COR-L47 (cell line): Measurements from ENCODE around the gene SRGAP1.

Source experiments
- DNase-seq: peaks from one replicate; lab custom pipeline; 2025; lab: John Stamatoyannopoulos, UW

SRGAP1 gene

DNA sequence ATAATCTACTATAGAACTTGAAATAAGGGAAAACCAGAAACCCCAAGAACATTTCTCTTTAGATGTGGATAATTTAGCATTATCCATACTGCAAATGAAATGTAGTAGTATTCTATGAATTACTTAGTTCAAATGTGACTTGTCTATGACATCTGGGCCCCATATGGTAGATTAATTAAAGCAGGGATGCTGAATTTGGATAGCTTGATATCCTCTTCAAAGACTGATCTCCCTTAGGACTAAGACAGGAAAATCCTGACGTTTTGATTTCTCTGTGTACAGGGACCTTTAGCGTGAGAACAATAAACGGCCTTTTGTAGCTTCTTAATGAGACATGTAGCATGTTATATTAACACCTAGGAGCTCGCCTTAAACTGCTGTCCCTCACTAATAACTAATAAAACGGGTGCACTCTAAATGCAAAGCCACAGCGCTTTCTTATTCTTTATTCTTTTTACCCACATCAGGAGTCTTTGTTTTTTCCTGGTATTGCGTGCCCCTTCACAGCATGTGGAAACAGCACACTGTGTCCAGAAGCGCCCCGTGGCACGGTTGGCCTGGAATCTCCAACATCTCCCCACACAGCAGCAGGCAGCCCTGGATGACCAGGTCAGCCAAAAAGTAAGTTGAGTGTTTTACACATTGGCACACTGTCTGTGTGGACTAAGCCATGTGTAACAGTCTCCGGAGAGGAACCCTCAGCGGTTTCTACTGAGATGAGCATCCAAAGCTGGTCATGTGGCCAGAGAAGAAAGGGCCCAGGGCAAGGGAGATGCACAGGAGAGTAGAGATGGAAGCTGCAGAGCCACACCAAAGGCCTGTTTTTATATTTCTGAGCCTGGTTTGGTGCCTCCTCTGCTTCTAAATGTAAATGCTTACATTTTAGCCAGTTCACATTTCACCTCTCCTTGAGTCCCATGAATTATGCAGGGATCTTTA, 93.1 kb downstream of the SRGAP1 start:
- no peak for DNase-seq

DNA sequence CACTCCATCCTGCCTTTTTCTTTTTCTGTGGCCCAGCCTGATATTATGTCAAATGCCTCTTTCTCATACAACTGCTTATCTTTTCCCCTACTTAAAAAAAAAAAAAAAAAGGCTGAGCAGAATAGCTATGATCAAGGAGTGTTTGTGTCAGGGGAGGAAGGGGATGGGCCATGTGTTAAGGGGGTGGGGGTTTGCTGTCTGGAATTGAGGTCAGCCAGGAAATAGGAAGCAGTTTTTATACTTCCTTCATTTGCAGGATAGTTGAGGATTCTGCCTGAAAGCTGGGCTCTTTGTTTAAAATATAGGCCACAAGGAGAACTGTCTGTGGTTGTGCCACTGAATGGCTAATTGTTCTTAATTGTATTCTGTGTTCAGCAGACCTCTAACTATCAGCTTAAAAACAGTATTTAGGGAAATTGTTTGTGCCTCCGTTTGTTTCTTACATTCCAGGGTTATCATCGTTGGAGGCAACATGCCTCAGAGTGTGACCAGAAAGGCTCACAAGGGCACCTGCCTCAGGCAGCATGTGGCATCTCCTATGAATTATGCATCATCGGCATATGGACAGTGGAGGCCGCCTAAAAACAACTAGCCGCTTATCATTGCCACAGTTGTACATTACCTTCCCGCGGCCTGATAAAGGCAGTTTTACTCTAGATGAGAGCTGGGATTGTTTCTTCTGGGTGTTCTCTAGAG, 96.0 kb downstream of the SRGAP1 start:
- DNase-seq, result peak; percentile 68

DNA sequence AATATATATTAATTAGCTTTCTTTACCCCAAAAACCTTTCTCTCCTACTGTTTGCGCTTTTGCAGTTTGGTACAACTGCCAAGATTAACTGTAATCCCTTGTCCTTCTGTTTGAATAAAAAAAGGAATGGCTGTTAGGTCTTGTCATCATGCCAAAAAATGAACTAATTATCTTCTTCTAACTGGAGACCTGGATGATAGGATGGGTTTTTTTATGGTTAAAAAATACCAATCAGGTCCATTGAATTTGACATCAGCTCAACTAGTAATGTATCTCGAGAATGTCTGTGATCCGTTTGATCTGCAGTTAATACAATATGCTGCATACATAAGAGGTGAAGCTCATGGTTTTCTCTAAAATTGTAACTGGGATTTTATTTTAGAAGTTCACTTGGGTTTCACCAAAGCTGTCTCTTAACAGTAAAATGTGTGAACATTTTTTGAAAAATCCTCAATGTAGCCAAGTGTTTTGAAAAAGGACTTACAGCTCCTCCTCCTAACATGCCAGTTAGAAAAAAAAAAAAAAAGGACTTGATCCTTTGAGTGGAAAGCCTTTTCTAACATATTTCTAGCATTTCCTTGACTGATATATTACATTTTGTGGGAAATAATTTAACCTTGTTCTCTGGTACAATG, 96.8 kb downstream of the SRGAP1 start:
- peak; percentile 48 for DNase-seq

DNA sequence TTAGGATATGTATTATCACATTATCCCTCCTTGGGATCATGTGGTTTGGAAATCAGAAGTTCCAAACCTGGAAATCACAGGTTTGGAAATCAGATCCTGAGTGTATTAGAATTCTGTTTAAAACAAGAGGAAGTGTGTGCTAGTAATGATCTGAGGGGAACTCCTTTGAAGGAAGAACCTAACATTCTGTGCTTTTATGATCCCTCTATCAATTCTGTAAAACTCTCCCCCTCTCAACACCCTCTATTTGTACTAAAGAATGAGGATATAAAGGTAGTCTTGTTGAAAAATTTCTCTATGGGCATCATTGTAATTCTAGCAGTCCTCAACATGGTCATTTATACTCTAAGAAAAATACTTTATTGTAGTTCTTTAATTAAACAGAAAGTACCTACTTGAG, 97.4 kb downstream of the SRGAP1 start:
- no peak for DNase-seq

DNA sequence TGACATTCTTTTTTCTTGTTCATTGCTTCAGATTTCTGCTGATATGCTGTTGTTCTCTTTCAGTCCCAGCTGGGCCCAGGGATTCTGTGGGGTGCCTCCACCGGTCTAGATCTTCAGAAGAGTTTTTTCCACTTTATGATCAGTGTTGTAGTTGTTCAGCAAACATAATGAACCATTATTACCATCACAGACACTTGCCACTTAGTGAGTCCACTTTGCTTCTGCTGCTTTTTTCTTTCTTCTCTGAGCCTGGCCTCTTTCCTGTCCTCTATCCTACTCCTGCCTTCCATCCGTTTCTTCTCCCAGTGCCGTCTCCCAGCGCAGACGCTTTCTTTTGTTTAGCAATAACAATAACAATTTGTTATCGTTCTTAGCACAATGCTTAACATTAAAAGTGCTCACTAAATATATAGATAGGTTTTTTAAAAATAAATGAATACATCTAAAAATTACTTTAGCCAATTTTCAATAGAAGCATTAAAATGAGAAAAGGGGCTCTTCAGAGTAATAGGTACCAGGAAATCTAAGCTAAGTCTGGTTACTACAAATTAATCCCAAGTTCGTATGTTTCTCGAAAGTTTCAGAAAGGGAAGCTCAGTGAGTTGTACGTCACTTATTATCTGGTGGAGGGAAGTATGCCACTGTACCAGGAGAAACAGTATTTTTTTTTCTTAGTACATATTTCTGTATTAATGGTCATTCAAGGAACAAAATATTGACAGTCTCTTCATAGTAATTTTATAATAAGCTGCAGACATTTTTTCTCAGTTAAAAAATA, 98.2 kb downstream of the SRGAP1 start:
- no peak for DNase-seq

DNA sequence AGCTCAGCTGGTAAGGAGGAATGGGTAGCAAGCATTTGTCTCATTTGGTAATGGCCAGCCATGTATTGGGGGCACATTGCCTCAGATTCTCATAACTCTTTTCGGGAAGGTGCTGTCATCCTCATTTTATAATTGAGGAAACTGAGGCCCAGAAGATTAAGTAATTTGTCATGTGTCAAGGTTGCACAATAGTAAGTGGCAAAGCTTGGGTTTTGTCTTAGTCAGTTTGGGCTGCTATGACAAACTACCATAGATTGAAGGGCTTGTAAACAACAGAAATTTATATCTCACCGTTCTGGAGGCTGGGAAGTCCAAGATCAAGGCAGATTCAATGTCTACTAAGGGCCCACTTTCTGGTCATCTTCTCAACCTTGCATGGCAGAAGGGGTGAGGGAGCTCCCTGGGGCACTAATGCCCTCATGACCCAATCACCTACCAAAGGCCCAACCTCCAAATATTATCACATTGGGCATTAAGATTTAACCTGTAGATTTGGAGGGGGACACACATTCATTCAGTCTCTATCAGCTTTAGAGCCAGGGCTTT, 99.6 kb downstream of the SRGAP1 start:
- DNase-seq, result no peak

DNA sequence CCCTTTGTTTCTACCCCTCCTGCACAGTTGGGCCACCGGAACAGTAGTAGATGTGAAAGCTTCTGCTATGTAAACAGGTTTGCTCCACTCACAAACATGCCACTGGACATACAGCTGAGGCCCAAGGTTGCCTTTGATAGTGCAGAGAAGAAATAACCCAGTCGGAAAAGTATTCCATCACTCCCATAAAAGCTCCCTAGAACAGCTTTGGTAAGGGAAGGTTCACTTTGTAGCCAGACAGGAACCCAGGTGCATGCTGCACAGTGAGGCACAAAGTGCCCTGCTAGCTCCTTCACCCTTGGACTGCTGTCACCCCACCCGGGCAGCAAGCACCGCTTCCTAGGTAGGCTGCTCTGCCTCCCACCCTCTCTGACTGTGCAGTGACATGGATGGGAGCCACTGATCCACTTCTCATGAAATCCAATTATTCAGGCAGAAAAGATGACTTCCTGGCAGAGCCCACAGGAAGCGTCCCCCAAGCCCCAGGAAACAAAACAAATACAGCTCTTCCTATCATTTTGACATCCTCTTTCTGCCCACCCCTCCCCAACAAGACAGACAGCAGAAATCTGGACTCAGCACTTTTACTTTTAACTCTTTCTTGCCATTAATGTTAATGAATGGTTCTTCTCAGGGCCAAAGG, 100.2 kb downstream of the SRGAP1 start:
- no peak for DNase-seq

DNA sequence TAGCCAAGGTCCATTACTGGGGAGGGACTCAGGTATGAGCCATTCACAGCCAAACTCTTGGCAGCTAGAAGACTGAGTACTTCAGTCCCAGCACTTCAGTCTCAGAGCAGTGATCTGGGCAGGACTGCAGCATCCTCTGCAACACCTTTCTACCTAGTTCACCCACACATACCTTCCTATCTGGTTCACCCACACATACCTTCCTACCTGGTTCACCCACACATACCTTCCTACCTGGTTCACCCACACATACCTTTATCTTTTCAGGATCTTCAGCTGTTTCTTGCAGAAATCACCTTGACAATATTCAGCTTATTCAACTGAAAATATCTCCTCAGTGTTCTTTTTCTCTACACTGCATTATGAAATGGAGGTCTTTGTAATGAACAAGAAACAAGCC, 101.3 kb downstream of the SRGAP1 start:
- no peak for DNase-seq

DNA sequence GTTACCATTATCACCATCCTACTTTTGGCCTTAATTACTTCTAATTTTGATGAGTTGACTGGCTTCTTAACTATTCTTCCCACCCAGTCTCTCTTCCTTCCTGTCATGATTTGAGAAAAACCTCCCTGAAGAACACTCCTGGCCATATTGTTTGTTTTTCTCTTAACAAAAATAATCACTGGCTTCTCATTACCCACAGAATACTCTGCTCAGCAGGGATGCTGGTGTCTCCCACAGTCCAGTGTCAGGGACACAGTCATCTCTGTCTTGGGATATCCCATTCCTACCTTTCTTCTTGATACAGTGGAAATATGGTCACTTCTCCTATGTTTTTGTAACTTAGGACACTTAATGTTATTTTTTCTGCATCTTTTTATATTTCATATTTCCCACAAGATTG, 103.7 kb downstream of the SRGAP1 start:
- DNase-seq, result no peak

DNA sequence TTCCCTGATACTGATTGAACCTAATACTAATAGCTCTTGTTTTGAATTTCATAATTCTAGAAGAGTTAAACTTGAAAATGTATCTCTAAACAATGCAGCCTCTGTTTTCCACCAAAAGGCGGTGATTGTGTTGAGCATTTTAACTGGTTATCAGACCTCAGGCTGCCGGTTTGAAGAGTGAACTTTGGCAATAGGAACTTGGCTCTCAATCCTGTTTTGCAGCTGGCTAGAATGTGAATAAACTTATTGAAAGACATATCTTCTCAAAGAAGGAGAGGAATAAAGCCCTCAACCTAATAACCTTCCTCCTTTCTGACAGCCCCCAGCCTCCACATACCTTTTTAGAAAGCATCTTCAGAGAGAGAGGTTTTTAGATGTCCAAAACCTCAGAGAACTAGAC, 105.4 kb downstream of the SRGAP1 start:
- DNase-seq, result no peak

DNA sequence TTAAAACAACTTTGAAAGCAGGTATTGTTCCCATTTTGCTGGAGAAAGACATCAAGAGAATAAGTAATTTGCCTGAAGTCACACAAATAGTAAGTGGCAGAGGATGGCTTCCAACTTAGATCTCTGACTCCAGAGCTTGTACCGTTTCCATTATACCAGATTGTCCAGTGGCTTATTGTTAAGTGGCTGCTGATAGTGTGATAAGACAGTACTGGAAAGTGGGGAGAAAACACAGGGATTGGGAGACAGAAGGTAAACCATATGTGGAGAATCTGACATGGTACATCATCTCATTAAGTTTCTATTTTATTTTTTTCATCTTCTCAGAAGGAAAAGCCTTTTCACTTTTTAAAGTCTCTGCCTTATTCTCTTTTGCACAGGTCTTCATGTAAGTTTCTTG, 108.5 kb downstream of the SRGAP1 start:
- no peak for DNase-seq

DNA sequence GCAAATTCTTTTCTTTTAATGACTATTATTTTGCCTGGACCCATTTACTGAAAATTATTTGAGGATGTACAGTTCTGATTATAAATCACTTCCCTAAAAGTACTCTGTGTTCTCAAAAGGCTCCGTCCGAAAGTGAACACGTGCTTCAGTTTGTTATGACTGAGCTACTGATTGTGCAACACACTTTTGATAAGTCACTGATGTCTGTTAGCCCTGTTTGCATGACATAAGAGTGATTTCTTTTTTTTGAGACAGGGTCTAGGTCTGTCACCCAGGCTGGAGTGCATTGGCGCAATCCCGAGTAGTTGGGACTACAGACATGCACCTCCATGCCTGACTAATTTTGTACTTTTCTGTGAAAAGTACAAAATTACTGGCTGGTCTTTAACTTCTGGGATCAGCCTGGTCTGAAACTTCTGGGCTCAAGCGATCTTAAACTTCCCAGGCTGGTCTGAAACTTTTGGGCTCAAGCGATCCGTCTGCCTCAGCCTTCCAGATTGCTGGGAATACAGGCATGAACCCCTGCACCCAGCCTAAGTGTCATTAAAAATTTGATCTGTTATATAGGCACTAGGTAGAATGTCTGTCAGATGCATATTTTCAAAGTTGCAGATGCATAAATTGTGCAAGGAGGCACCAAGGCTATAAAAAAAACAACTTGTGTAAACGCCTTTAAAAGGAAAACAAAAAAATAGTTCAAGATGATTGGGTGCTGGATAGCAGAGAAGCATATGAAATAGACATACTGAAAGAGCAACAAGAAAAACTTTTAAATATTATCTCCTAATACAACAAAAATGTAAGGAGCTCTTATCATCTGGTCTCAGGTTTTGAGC, 111.5 kb downstream of the SRGAP1 start:
- no peak for DNase-seq

DNA sequence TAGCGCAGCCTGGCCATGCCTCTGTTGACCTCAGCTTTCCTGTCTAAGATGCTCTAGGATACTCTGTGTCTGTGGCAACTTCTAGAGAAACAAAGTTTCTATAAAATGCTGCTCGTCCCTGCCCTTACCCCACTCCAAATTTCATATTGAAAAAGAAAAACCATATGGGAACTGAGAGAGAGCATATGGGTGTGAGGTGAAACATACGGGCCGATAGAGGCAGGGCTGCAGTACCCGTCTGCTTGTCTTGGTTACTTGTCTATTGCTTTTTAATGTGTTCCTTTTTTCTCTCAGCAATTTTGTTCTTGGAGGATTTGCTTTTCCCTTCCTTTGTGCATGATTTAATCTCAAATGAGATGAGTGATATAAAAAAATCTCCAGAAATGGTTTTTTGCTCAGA, 113.0 kb downstream of the SRGAP1 start:
- DNase-seq, result no peak

DNA sequence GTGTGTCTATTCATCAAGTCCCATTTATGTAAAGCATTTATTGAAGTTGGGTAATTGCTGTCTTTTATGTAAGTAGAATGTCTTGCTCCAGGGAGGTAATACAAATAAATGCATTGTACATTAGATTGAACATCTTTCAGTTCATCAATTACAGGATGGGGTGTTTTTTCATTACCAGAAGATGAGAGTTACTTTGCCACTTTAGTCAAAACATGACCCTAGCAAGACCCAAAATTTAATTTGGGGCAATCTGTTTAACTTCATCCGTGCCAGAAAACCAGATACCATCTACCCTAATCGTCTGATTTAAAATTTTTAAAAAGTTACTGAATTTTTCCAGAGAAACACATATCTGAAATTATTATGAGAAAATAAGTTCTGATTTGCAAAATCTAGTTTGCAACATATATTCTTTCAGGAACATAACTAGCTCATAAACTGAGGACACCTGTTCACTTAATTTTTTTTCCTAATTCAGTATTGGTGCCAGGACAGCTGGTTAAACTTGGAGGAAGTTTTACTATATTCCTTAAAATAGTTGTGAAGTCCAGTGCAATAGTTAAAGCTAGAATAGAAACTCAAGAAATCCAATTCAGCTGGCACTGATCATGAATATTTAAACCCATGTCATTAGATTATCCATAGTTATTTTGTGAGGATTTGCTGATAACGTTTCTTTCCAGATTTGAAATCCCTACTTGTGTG, 114.5 kb downstream of the SRGAP1 start:
- peak; percentile 48 for DNase-seq

DNA sequence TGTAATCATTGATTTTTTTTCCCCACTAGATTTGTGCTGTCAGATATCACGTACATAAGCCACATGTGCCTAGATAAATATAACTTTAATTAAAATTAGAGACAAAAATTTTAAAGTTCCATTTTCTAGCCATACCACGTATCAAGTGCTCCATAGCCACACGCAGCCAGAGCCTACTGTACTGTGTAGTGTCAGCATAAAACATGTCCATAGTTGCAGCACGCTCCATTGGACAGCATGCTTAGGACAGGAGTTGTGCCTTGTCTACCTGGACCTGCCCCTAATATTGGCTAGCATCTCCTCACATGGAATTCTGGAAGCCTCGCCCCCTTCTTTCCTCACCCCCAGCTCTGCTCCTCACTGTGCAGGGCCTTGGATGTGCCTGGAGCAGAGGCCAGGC, 116.5 kb downstream of the SRGAP1 start:
- no peak for DNase-seq

DNA sequence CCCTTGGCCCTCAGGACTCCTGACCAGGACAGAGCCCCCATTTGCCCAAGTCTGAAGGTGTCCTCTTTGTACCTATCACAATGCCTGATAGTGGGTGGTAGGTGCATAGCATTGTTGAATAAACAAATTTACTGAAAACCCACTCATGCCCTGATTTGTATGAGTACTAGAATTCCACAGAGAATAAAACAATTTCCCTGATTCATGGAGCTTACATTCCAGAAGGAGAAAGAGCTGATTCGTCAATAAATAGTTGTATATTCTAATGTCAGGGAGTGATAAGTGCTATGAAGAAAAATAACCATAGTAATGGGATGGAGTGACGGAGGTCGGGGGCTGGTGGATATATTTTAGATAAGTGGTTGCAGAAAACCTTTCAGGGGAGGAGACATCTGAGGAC, 117.0 kb downstream of the SRGAP1 start:
- DNase-seq, result no peak

DNA sequence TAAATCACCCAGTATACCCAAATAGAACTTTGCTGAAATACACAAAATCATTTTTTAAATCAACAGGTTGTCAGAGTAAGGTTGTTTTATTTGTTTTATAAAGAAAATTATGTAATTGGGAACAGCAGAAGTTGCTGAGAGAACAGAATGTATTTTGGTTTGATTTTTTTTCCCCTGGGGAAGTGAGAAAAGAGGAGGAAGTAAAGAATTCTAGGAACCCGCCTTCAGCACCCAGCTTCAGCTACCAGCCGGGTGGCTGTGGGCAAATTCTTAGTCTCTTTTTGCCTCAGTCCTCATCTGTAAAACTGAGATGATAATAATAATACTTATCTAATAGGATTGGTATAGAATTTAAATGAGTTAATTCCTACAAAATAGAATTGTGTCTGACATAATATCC, 119.4 kb downstream of the SRGAP1 start:
- DNase-seq, result no peak

DNA sequence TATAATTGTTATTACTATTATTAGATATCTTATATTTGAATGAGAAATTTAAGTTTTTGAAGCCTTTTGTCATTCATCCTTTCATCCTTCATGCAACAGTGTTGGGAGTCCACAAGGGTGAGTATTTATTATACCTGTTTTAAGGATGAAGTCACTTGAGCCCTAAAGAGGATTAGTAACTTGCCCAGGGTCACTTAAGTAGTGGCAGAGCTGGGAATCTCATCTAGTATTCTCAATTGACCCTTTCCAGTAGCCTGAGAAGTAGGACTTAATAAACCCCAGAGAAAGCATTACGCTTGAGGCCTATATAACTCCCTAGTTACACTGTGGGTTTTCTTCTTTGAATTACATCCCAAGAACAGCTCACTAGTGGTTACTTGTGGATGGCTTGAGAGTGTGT, 119.8 kb downstream of the SRGAP1 start:
- DNase-seq, result no peak

DNA sequence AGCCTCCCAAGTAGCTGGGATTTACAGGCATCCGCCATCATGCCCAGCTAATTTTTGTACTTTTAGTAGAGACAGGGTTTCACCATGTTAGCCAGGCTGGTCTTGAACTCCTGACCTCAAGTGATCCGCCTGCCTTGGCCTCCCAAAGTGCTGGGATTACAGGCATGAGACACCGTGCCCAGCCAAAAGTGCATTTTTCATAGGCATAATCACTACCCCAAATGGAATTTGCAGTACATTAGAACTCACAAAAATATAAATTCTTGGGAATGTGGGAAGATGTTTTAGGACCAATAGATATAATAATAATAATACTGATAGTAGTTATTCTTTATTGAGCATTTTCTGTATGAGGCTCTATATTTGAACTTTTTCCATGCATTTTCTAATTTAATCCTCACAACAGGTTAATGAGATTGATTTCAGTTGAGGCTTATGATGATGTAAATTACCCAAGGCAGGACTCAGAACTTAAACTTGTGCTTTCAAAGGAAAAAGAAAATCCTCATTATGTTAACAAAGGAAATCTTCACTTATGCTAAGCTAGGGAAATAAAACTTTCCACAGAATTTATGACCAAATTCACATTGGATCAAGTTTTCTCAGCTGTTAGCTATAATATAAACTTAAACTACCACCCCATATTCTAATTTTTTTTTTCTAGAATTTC, 121.6 kb downstream of the SRGAP1 start:
- no peak for DNase-seq
